IPS-11a (cell line): ENCODE data around the gene GALR2.

Experiments used
- H3K4me3 ChIP-seq: one replicate; pipeline ENCODE4 v1.5.1; 2013; ENCODE audit warnings: low read depth, low read length, control low read depth

Gene GALR2

DNA sequence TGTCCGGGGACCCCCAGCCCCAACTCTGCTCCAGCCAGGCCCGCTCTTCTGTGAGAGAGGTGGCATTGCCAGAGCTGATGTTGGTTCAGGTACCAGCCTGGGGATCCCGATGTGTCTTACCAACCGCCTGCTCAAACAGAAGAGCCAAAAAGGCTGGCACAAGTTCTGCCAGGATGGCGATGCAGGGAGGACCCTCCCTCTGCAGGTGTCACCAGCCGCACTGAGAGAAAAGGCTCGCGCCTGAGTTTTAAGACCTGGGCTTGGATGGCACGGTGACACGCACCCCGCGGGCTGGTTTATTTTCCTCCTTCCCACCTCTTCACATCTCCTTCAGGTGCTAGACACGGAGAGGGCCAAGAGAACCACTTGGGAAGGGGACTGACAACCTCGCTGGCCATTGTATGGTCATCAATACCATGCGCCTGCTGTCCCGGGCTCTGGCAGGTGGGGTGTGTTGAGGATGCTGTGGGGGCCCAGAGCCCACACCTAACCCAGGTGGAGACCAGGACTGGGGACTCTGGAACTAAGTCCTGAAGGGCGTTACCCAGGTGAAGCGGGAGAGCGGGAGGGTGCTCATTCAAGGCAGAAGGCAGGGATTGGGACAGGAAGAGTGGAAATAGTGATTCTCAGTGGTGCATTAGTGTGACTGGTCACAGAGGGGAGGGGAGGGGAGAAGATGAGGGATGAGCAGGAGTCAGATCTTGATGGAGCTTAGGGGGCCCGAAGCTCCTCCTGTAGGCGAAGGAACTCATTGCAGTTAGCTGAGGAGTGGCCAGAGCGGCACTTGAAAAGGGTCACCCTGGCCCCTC lies 50.2 kb downstream of the GALR2 start:
- H3K4me3 ChIP-seq: no peak overlapping the region

DNA sequence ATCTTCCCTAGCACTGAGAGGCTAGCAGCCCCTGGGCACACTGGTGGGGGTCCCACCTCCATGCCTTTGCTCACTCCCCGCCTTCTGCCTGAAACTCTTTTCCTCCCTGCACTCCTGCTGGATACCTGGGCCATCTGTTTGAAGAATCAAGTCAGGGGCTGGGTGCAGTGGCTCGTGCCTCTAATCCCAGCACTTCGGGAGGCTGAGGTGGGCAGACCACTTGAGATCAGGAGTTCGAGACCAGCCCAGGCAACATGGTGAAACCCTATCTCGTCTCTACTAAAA lies 50.8 kb downstream of the GALR2 start:
- no peak overlapping the region for H3K4me3 ChIP-seq

DNA sequence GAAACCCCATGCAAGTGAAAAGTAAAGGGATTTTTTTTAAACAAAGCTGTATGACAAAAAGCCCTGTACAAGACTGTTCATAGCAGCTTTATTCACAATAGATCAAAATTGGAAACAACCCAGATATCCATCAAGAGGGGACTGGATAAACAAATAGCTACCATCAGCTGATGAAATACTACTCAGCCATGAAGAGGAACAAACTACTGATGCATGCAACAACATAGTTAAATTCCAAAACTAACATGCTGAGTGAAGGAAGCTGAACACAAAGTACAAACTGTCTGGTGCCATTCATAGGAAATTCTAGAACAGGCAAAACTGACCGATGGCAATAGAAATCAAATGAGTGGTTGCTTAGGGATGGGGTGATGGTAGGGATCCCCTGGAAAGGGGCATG lies 51.3 kb downstream of the GALR2 start:
- no peak overlapping the region for H3K4me3 ChIP-seq
